M059J (cell line): ENCODE measurements around the gene VAMP5. TPM values are rescaled to one million over a fixed set of nuclear protein-coding genes. Genes with fewer than 3 reads are reported as not detected.
"Not testable (repeated sequence)": the region's sequence is repeated elsewhere in the genome, so short reads cannot be mapped to it uniquely, and the experiment has no call there.

Experiments
- DNase-seq: peaks from one replicate; pipeline ENCODE4 v3.0.0-alpha.2; 2012; ENCODE audit warnings: low read depth
- total RNA-seq: library from RNA; depleted of rRNA; stranded (reverse); fragments of >200 nt; shearing (Covaris generic); gene quantifications from 2 replicates; pipeline ENCODE4 v1.2.3, GENCODE V29; 2014

The VAMP5 gene
- total RNA-seq, 1 experiment from 2014 or later, result 15.1 TPM

GRCh38 chr2:85583667-85584353 is 421 bp upstream of the VAMP5 start:
- DNase-seq, result no peak

- peak; percentile 95 for DNase-seq
Measured at GRCh38 chr2:85584857-85585780, 888 bp downstream of the VAMP5 start.

- peak; percentile 87 for DNase-seq
Measured at GRCh38 chr2:85585781-85586105, 1.5 kb downstream of the VAMP5 start.

- DNase-seq, result no peak
Measured at GRCh38 chr2:85588236-85588635, 4.0 kb downstream of the VAMP5 start.

- DNase-seq, result no peak
Measured at GRCh38 chr2:85588645-85589044, 4.4 kb downstream of the VAMP5 start.

GRCh38 chr2:85589181-85589580 is 5.0 kb downstream of the VAMP5 start:
- DNase-seq, result no peak

GRCh38 chr2:85589982-85590791 is 6.0 kb downstream of the VAMP5 start:
- peak; percentile 82 for DNase-seq

- no peak for DNase-seq
Measured at GRCh38 chr2:85590950-85591349, 6.7 kb downstream of the VAMP5 start.

- DNase-seq, result no peak
Measured at GRCh38 chr2:85591563-85591962, 7.3 kb downstream of the VAMP5 start.

- not testable (repeated sequence) for DNase-seq
Measured at GRCh38 chr2:85592299-85592698, 8.1 kb downstream of the VAMP5 start.

GRCh38 chr2:85593023-85593422 is 8.8 kb downstream of the VAMP5 start:
- no peak for DNase-seq

GRCh38 chr2:85594715-85595300 is 10.6 kb downstream of the VAMP5 start:
- no peak for DNase-seq

GRCh38 chr2:85595301-85596025 is 11.2 kb downstream of the VAMP5 start, which contains the start of gene RNF181:
Gene RNF181 (plus strand): TSS chr2:85595745. CDS start chr2:85595764, 19 bp downstream.
- DNase-seq, result peak; percentile 98

GRCh38 chr2:85596026-85596333 is 11.7 kb downstream of the VAMP5 start:
- DNase-seq, result no peak

- no peak for DNase-seq
Measured at GRCh38 chr2:85596486-85597143, 12.4 kb downstream of the VAMP5 start.

GRCh38 chr2:85597241-85597640 is 13.0 kb downstream of the VAMP5 start:
- DNase-seq, result no peak

GRCh38 chr2:85598594-85599340 is 14.5 kb downstream of the VAMP5 start:
- no peak for DNase-seq

GRCh38 chr2:85599468-85600234 is 15.4 kb downstream of the VAMP5 start:
- DNase-seq, result no peak

- DNase-seq, result no peak
Measured at GRCh38 chr2:85600235-85600575, 16.0 kb downstream of the VAMP5 start.
